Type B pancreatic cell (in vitro differentiated cells): Measurements from ENCODE around the gene ITGA8. TPM values are rescaled to one million over a fixed set of nuclear protein-coding genes. Genes with fewer than 3 reads are reported as not detected.

Source experiments
- DNase-seq: peaks from one replicate; pipeline ENCODE4 v3.0.0; 2021; ENCODE audit warnings: mixed read lengths; ENCODE audit not compliant: unreplicated experiment; ENCODE audit errors: extremely low spot score
- H3K27ac Mint-ChIP-seq: 2 replicates; pipeline ENCODE4 v1.8.0; 2021; ENCODE audit warnings: mild to moderate bottlenecking, mixed read lengths
- H3K27me3 Mint-ChIP-seq: 2 replicates; pipeline ENCODE4 v1.8.0; 2021; ENCODE audit warnings: mixed read lengths
- H3K36me3 Mint-ChIP-seq: 2 replicates; pipeline ENCODE4 v1.8.0; 2021; ENCODE audit warnings: mixed read lengths
- H3K4me1 Mint-ChIP-seq: one replicate; pipeline ENCODE4 v1.8.0; 2021; ENCODE audit warnings: mixed read lengths; ENCODE audit not compliant: unreplicated experiment
- H3K4me3 Mint-ChIP-seq: 2 replicates; pipeline ENCODE4 v1.8.0; 2021; ENCODE audit warnings: mild to moderate bottlenecking, mixed read lengths
- H3K9me3 Mint-ChIP-seq: 2 replicates; pipeline ENCODE4 v1.8.0; 2021; ENCODE audit warnings: mixed read lengths
- CTCF ChIP-seq: fragments of 200-600 bp; sonication (generic); conservative IDR thresholded peaks from 2 replicates; pipeline ENCODE4 v1.5.0; 2021; ENCODE audit warnings: antibody characterized with exemption, mild to moderate bottlenecking
- total RNA-seq: library from RNA; stranded (reverse); gene quantifications from 2 replicates; pipeline ENCODE4 v1.2.1, GENCODE V29; 2021; ENCODE audit warnings: low replicate concordance

ITGA8 gene
- total RNA-seq, 1 donor from 2014 or later = 10.1 TPM

- DNase-seq = no peak
- no peak overlapping the region for H3K27ac Mint-ChIP-seq
- no peak for TF ChIP-seq CTCF
Measured at GRCh38 chr10:15491856-15492642, 227.7 kb downstream of the ITGA8 start.

GRCh38 chr10:15489431-15489830, 230.3 kb downstream of the ITGA8 start:
- TF ChIP-seq CTCF = no peak
- H3K4me1 Mint-ChIP-seq = peaks cover 8% of the 10 kb centered on the region

More at GRCh38 chr10:15491856-15492642, 227.7 kb downstream of the ITGA8 start:
- no peaks in the 10 kb centered on the region for H3K27me3 Mint-ChIP-seq
- no peaks in the 10 kb centered on the region for H3K9me3 Mint-ChIP-seq
- no peak overlapping the region for H3K4me3 Mint-ChIP-seq
- H3K36me3 Mint-ChIP-seq = no peaks in the 10 kb centered on the region
- H3K4me1 Mint-ChIP-seq = no peaks in the 10 kb centered on the region

GRCh38 chr10:15487376-15487775, 232.3 kb downstream of the ITGA8 start:
- no peak for TF ChIP-seq CTCF
- Mint-ChIP-seq H3K9me3 (no peaks in the 10 kb centered on the region), H3K36me3 (no peaks in the 10 kb centered on the region), H3K4me1 (peaks cover 25% of the 10 kb centered on the region), H3K27ac (no peak overlapping the region), H3K27me3 (no peaks in the 10 kb centered on the region), H3K4me3 (no peak overlapping the region)
- no peak for DNase-seq

More at GRCh38 chr10:15489431-15489830, 230.3 kb downstream of the ITGA8 start:
- Mint-ChIP-seq H3K9me3 (no peaks in the 10 kb centered on the region), H3K36me3 (no peaks in the 10 kb centered on the region), H3K27ac (no peak overlapping the region), H3K27me3 (no peaks in the 10 kb centered on the region), H3K4me3 (no peak overlapping the region)
- no peak for DNase-seq

GRCh38 chr10:15486404-15486803, 233.3 kb downstream of the ITGA8 start:
- Mint-ChIP-seq H3K4me1 (peaks cover 25% of the 10 kb centered on the region), H3K9me3 (no peaks in the 10 kb centered on the region), H3K27me3 (no peaks in the 10 kb centered on the region), H3K27ac (no peak overlapping the region), H3K36me3 (no peaks in the 10 kb centered on the region), H3K4me3 (no peak overlapping the region)
- no peak for TF ChIP-seq CTCF
- no peak for DNase-seq

GRCh38 chr10:15485684-15486316, 233.9 kb downstream of the ITGA8 start:
- Mint-ChIP-seq H3K36me3 (no peaks in the 10 kb centered on the region), H3K9me3 (no peaks in the 10 kb centered on the region), H3K4me1 (peaks cover 25% of the 10 kb centered on the region), H3K27ac (no peak overlapping the region), H3K27me3 (no peaks in the 10 kb centered on the region), H3K4me3 (no peak overlapping the region)
- DNase-seq = no peak
- TF ChIP-seq CTCF = no peak
